Lower lobe of right lung (tissue), 2 donors: Measurements from ENCODE around the gene MRPS7. TPM values are rescaled to one million over a fixed set of nuclear protein-coding genes. Genes with fewer than 3 reads are reported as not detected.
A peak's percentile ranks its signal among the peaks of the same experiment; 100 is the strongest.

ENCODE experiments used
- ATAC-seq, 2 donors: fragments of 200-7000 bp; cut with Tn5 transposase; one replicate each; pipeline ENCODE4 v1.9.1; 2020 to 2022; ENCODE audit warnings: mild to moderate bottlenecking in 2 of 2, moderate library complexity in 2 of 2
- DNase-seq: peaks from one replicate; pipeline ENCODE4 v3.0.0-alpha.2; 2020
- H3K27ac ChIP-seq: fragments of 200-600 bp; one replicate; pipeline ENCODE4 v1.8.0; 2022
- H3K27me3 ChIP-seq: fragments of 200-600 bp; one replicate; pipeline ENCODE4 v1.8.0; 2022; ENCODE audit warnings: low read depth
- H3K36me3 ChIP-seq: fragments of 200-600 bp; one replicate; pipeline ENCODE4 v1.8.0; 2022; ENCODE audit warnings: mild to moderate bottlenecking
- H3K4me1 ChIP-seq: fragments of 200-600 bp; one replicate; pipeline ENCODE4 v1.8.0; 2022
- H3K4me3 ChIP-seq: fragments of 200-600 bp; one replicate; pipeline ENCODE4 v1.8.0; 2022; ENCODE audit warnings: mild to moderate bottlenecking
- H3K9me3 ChIP-seq: fragments of 200-600 bp; one replicate; pipeline ENCODE4 v1.8.0; 2022
- CTCF ChIP-seq: fragments of 200-600 bp; IDR thresholded peaks from one replicate; pipeline ENCODE4 v1.8.0; 2022; ENCODE audit warnings: antibody characterized with exemption, mild to moderate bottlenecking
- intact Hi-C: fragments of 100-400 bp; cut with DNase I; formaldehyde crosslinking; loops from one replicate; pipeline ENCODE4 v1.11.0; 2022
- total RNA-seq: library from RNA; stranded (reverse); fragmentation: NEBNext Ultra II Directional; extraction: Animal tissue kit (Norgen Biotek cat#: 25700); gene quantifications from one replicate; pipeline ENCODE4 v1.2.1, GENCODE V29; 2021
- donor health status: DM: no; HTN: yes; CAD: no; lungs with severe emphysema.

The MRPS7 gene
- total RNA-seq, 1 donor from 2014 or later, result 38.3 TPM

DNA sequence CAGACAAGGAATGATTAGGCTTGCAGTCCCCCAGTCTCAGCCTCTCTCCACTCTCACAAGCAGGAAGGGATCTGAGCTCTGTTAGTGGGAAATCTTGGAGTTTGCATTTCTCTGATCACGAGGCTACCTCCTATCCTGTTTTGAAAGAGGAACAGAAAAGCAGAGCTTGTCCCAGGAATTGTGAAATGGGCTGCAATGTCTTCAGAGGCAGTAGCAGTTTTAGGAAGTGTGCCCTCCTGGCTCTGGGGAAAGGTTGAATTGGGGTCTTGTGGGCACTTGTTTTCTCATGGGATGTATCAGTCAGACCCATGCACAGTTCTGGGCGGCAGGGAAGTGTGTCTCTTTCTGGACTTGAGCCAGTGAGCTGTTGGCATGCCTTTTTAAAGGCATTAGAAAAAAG, 33.4 kb upstream of the MRPS7 start:
- H3K36me3 ChIP-seq, result peaks cover 98% of the 10 kb centered on the region
- no peak overlapping the region for H3K4me3 ChIP-seq
- no peak for TF ChIP-seq CTCF
- no peaks in the 10 kb centered on the region for H3K27me3 ChIP-seq
- intact Hi-C loops, result no loop called here
- ATAC-seq (peak; percentile 74 to 84), DNase-seq (peak; percentile 71)
- H3K9me3 ChIP-seq, result no peaks in the 10 kb centered on the region
- H3K27ac ChIP-seq, result peak overlapping the region; percentile 75
- H3K4me1 ChIP-seq, result peaks cover 25% of the 10 kb centered on the region

DNA sequence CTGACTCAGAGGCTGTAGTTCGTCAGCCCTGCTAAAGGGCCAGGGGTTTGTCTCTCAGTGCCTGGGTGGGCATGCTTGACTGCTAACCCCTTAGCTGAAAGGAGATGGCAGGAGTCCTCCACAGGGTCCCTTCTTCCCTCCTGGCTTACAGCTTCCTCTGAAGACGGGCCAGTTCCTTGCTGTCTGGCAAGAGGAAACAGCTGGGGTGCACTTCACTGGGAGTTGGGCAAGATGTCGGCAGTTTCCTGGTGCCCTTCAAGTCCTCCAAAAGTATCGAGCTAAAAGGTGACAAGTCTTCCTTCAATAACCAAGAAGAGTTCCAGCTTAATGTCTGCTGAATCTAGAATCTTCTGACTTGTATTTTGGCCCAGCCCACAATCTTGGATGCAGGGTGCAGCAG, 32.8 kb upstream of the MRPS7 start:
- intact Hi-C loops, result no loop called here
- Histone ChIP-seq H3K27me3 (no peaks in the 10 kb centered on the region), H3K27ac (peak overlapping the region; percentile 75), H3K36me3 (peaks cover 98% of the 10 kb centered on the region), H3K9me3 (no peaks in the 10 kb centered on the region), H3K4me3 (no peak overlapping the region), H3K4me1 (peaks cover 25% of the 10 kb centered on the region)
- peak; percentile 63 for DNase-seq
- no peak for TF ChIP-seq CTCF
- peak; percentile 63 to 72 for ATAC-seq

- no peaks in the 10 kb centered on the region for H3K9me3 ChIP-seq
- ATAC-seq (no peak), DNase-seq (no peak)
- H3K27ac ChIP-seq, result no peak overlapping the region
- no peak overlapping the region for H3K4me3 ChIP-seq
- H3K27me3 ChIP-seq, result no peaks in the 10 kb centered on the region
- no peak for TF ChIP-seq CTCF
- peaks cover 25% of the 10 kb centered on the region for H3K4me1 ChIP-seq
- H3K36me3 ChIP-seq, result peaks cover 98% of the 10 kb centered on the region
- intact Hi-C loops, result no loop called here
Observed at GRCh38 chr17:75231071-75231470, 30.6 kb upstream of the MRPS7 start.

- intact Hi-C loops, result no loop called here
- Histone ChIP-seq H3K4me1 (peaks cover 25% of the 10 kb centered on the region), H3K27me3 (no peaks in the 10 kb centered on the region), H3K4me3 (no peak overlapping the region), H3K9me3 (no peaks in the 10 kb centered on the region), H3K27ac (no peak overlapping the region), H3K36me3 (peaks cover 98% of the 10 kb centered on the region)
- no peak for TF ChIP-seq CTCF
- ATAC-seq, result no peak
- no peak for DNase-seq
Observed at GRCh38 chr17:75231741-75232464, 29.8 kb upstream of the MRPS7 start.

GRCh38 chr17:75232786-75233185, 28.9 kb upstream of the MRPS7 start:
- Histone ChIP-seq H3K4me1 (peaks cover 20% of the 10 kb centered on the region), H3K36me3 (peaks cover 98% of the 10 kb centered on the region), H3K4me3 (no peak overlapping the region), H3K9me3 (no peaks in the 10 kb centered on the region), H3K27ac (no peak overlapping the region), H3K27me3 (no peaks in the 10 kb centered on the region)
- no peak for TF ChIP-seq CTCF
- intact Hi-C loops, result no loop called here
- no peak for ATAC-seq
- no peak for DNase-seq
